Thyroid gland (tissue), 4 donors: ENCODE data around the gene MGAT5B. TPM values are rescaled to one million over a fixed set of nuclear protein-coding genes. Genes with fewer than 3 reads are reported as not detected.
"Not testable (repeated sequence)": the region's sequence is repeated elsewhere in the genome, so short reads cannot be mapped to it uniquely, and the experiment has no call there.

Experiments used
- DNase-seq, 2 donors: peaks; one replicate each; pipeline ENCODE4 v3.0.0-alpha.2; 2019
- H3K27ac ChIP-seq, 3 donors: fragments of 200-600 bp; sonication (generic); 1 replicate in 2 of 3; 2 replicates in 1 of 3; pipeline ENCODE4 v1.5.1; 2016 to 2019; ENCODE audit warnings: mild to moderate bottlenecking in 1 of 3, moderate library complexity in 1 of 3
- H3K27me3 ChIP-seq: fragments of 200-600 bp; sonication (generic); one replicate; pipeline ENCODE4 v1.5.1; 2019
- H3K36me3 ChIP-seq, 2 donors: fragments of 200-600 bp; sonication (generic); one replicate each; pipeline ENCODE4 v1.5.1; 2016 to 2019
- H3K4me1 ChIP-seq, 2 donors: fragments of 200-600 bp; sonication (generic); one replicate each; pipeline ENCODE4 v1.5.1; 2017 to 2019
- H3K4me3 ChIP-seq, 3 donors: fragments of 200-600 bp; sonication (generic); replicated peaks in 1 of 3; 1 replicate in 2 of 3; 2 replicates in 1 of 3; pipeline ENCODE4 v1.5.1; 2016; ENCODE audit warnings: mild to moderate bottlenecking in 1 of 3
- H3K9me3 ChIP-seq: fragments of 200-600 bp; sonication (generic); one replicate; pipeline ENCODE4 v1.5.1; 2017
- POLR2A ChIP-seq, 2 donors: fragments of 450-650 bp; IDR thresholded peaks; one replicate each; pipeline ENCODE4 v1.6.1; 2017; ENCODE audit warnings: antibody characterized with exemption in 2 of 2, mild to moderate bottlenecking in 2 of 2, moderate library complexity in 1 of 2
- WGBS, 2 donors: methylation state at CpG; one replicate each; pipeline ENCODE4 v1.1.5; 2017; 5-methylcytosine and 5-hydroxymethylcytosine counted together
- intact Hi-C: fragments of 100-400 bp; cut with DNase I; formaldehyde crosslinking; loops from one replicate; pipeline ENCODE4 v1.15.1; 2023
- total RNA-seq, 4 donors: library from RNA; depleted of rRNA; stranded (reverse); fragments of >200 nt; gene quantifications; one replicate each; pipeline ENCODE4 v1.2.3, GENCODE V29; 2016
- TF ChIP-seq, protein P1 (sequence below), 6 experiments: fragments of 200-600 bp in 3 of 6; fragments of 450-650 bp in 3 of 6; sonication (generic) in 3 of 6; IDR thresholded peaks; one replicate each; pipeline ENCODE4 v1.5.1; 2016 to 2019; ENCODE audit warnings: antibody characterized with exemption in 6 of 6, mild to moderate bottlenecking in 2 of 6, inconsistent platforms in 1 of 6, moderate library complexity in 1 of 6

Gene MGAT5B
- total RNA-seq, 4 donors from 2014 or later, result 0.22 to 7.4 (median 0.73) TPM; not detected in 1

DNA sequence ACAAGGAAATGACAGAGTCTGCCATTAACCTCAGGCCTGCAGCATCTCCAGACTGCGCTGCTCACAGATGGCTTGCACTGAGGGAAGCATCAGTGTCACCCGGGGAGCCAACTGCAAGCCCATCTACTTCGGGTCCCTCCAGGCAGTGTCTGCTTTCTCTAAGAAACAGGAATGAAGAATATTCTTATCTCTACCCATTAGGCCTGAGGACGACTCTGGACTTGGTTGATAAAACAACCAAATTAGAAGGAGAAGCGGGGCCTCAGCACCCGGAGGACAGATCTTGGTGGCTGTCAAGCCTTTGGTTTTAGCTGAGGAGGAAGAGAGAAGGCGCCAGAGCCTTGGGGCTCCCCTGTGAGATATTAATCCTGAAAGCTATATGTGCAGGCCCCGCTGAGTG, 19.5 kb upstream of the MGAT5B start:
- no peaks in the 10 kb centered on the region for H3K36me3 ChIP-seq
- no peaks in the 10 kb centered on the region for H3K27me3 ChIP-seq
- H3K4me3 ChIP-seq, result no peak overlapping the region
- H3K4me1 ChIP-seq, result no peaks in the 10 kb centered on the region
- WGBS, 2 donors, result 91 to 95% methylated on average over 8 of the region's 8 CpGs
- DNase-seq, result no peak
- H3K27ac ChIP-seq, result no peak overlapping the region
- H3K9me3 ChIP-seq, result no peaks in the 10 kb centered on the region
- no peak for TF ChIP-seq POLR2A (IDR thresholded peaks at IDR 0.05)
- TF ChIP-seq, protein P1, sequence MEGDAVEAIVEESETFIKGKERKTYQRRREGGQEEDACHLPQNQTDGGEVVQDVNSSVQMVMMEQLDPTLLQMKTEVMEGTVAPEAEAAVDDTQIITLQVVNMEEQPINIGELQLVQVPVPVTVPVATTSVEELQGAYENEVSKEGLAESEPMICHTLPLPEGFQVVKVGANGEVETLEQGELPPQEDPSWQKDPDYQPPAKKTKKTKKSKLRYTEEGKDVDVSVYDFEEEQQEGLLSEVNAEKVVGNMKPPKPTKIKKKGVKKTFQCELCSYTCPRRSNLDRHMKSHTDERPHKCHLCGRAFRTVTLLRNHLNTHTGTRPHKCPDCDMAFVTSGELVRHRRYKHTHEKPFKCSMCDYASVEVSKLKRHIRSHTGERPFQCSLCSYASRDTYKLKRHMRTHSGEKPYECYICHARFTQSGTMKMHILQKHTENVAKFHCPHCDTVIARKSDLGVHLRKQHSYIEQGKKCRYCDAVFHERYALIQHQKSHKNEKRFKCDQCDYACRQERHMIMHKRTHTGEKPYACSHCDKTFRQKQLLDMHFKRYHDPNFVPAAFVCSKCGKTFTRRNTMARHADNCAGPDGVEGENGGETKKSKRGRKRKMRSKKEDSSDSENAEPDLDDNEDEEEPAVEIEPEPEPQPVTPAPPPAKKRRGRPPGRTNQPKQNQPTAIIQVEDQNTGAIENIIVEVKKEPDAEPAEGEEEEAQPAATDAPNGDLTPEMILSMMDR (IDR thresholded peaks at IDR 0.05), result no peak
- intact Hi-C loops, result no loop called here

GRCh38 chr17:76849160-76849559, 19.0 kb upstream of the MGAT5B start:
- H3K9me3 ChIP-seq, H3K4me3 ChIP-seq, H3K27me3 ChIP-seq, intact Hi-C loops, H3K27ac ChIP-seq, H3K36me3 ChIP-seq, H3K4me1 ChIP-seq, DNase-seq: not testable (repeated sequence)
- 92 to 94% methylated on average over 11 of the region's 11 CpGs for WGBS, 2 donors

GRCh38 chr17:76852843-76853242, 15.4 kb upstream of the MGAT5B start:
- Histone ChIP-seq H3K36me3 (no peaks in the 10 kb centered on the region), H3K4me3 (no peak overlapping the region), H3K27ac (no peak overlapping the region), H3K4me1 (no peaks in the 10 kb centered on the region), H3K9me3 (no peaks in the 10 kb centered on the region), H3K27me3 (no peaks in the 10 kb centered on the region)
- no peak for DNase-seq
- TF ChIP-seq, protein P1 (IDR thresholded peaks at IDR 0.05), result no peak
- no peak for TF ChIP-seq POLR2A (IDR thresholded peaks at IDR 0.05)
- WGBS, 2 donors, result 82 to 83% methylated on average over 8 of the region's 8 CpGs
- intact Hi-C loops, result no loop called here

GRCh38 chr17:76855105-76855504, 13.1 kb upstream of the MGAT5B start:
- H3K4me1 ChIP-seq, result no peaks in the 10 kb centered on the region
- intact Hi-C loops, result no loop called here
- DNase-seq, result no peak
- H3K27me3 ChIP-seq, result no peaks in the 10 kb centered on the region
- no peaks in the 10 kb centered on the region for H3K36me3 ChIP-seq
- WGBS, 2 donors, result 89 to 98% methylated on average over 3 of the region's 3 CpGs
- no peak for TF ChIP-seq POLR2A (IDR thresholded peaks at IDR 0.05)
- TF ChIP-seq, protein P1 (IDR thresholded peaks at IDR 0.05), result no peak
- no peaks in the 10 kb centered on the region for H3K9me3 ChIP-seq
- no peak overlapping the region for H3K4me3 ChIP-seq
- H3K27ac ChIP-seq, result no peak overlapping the region

GRCh38 chr17:76862079-76862478, 6.1 kb upstream of the MGAT5B start:
- Histone ChIP-seq H3K4me1 (no peaks in the 10 kb centered on the region), H3K27ac (no peak overlapping the region), H3K36me3 (no peaks in the 10 kb centered on the region), H3K27me3 (no peaks in the 10 kb centered on the region), H3K4me3 (no peak overlapping the region), H3K9me3 (no peaks in the 10 kb centered on the region)
- no peak for DNase-seq
- intact Hi-C loops, result no loop called here
- WGBS, 2 donors, result 85 to 86% methylated on average over 9 of the region's 9 CpGs
- TF ChIP-seq, protein P1 (IDR thresholded peaks at IDR 0.05), result no peak
- no peak for TF ChIP-seq POLR2A (IDR thresholded peaks at IDR 0.05)

GRCh38 chr17:76862494-76862893, 5.7 kb upstream of the MGAT5B start:
- no peak overlapping the region for H3K27ac ChIP-seq
- H3K4me1 ChIP-seq, result no peaks in the 10 kb centered on the region
- no peak overlapping the region for H3K4me3 ChIP-seq
- no peaks in the 10 kb centered on the region for H3K27me3 ChIP-seq
- H3K9me3 ChIP-seq, result no peaks in the 10 kb centered on the region
- intact Hi-C loops, result no loop called here
- TF ChIP-seq, protein P1 (IDR thresholded peaks at IDR 0.05), result no peak
- TF ChIP-seq POLR2A (IDR thresholded peaks at IDR 0.05), result no peak
- 85 to 86% methylated on average over 12 of the region's 12 CpGs for WGBS, 2 donors
- DNase-seq, result no peak
- H3K36me3 ChIP-seq, result no peaks in the 10 kb centered on the region
